Hindlimb muscle (tissue), 1 donor: ENCODE measurements around the gene TRIM9. TPM values are rescaled to one million over a fixed set of nuclear protein-coding genes. Genes with fewer than 3 reads are reported as not detected.
A peak's percentile ranks its signal among the peaks of the same experiment; 100 is the strongest.

Source experiments
- DNase-seq: peaks from one replicate; pipeline ENCODE4 v3.0.0-alpha.2; 2013
- polyA plus RNA-seq: library from polyadenylated mRNA; unstranded; fragments of 120-200 nt; gene quantifications from one replicate; pipeline ENCODE4 v1.2.1, GENCODE V29; 2013; ENCODE audit not compliant: insufficient read length

Gene TRIM9
- 2.0 TPM for polyA plus RNA-seq

GRCh38 chr14:51094901-51095853 is at the start of gene TRIM9:
Gene TRIM9 (minus strand): TSS chr14:51095105. CDS start chr14:51094939, 166 bp downstream.
- DNase-seq, result peak; percentile 87

- DNase-seq, result no peak
Observed at GRCh38 chr14:51140856-51141255, 46.0 kb upstream of the TRIM9 start.

- DNase-seq, result no peak
Observed at GRCh38 chr14:51140338-51140737, 45.4 kb upstream of the TRIM9 start.

- DNase-seq, result no peak
Observed at GRCh38 chr14:51139121-51139681, 44.3 kb upstream of the TRIM9 start.

- DNase-seq, result no peak
Observed at GRCh38 chr14:51138404-51139103, 43.6 kb upstream of the TRIM9 start.

GRCh38 chr14:51131516-51131915 is 36.6 kb upstream of the TRIM9 start:
- no peak for DNase-seq

- DNase-seq, result no peak
Observed at GRCh38 chr14:51129130-51129529, 34.2 kb upstream of the TRIM9 start.

- DNase-seq, result no peak
Observed at GRCh38 chr14:51124029-51124428, 29.1 kb upstream of the TRIM9 start.

GRCh38 chr14:51121096-51121495 is 26.2 kb upstream of the TRIM9 start:
- no peak for DNase-seq

GRCh38 chr14:51119411-51120051 is 24.6 kb upstream of the TRIM9 start:
- no peak for DNase-seq

GRCh38 chr14:51118993-51119392 is 24.1 kb upstream of the TRIM9 start:
- DNase-seq, result no peak

GRCh38 chr14:51117593-51117992 is 22.7 kb upstream of the TRIM9 start:
- DNase-seq, result no peak

GRCh38 chr14:51116682-51117081 is 21.8 kb upstream of the TRIM9 start:
- DNase-seq, result no peak

- no peak for DNase-seq
Observed at GRCh38 chr14:51109651-51110050, 14.7 kb upstream of the TRIM9 start.

GRCh38 chr14:51107801-51108200 is 12.9 kb upstream of the TRIM9 start:
- DNase-seq, result no peak

GRCh38 chr14:51104467-51104866 is 9.6 kb upstream of the TRIM9 start:
- no peak for DNase-seq

- DNase-seq, result no peak
Observed at GRCh38 chr14:51097287-51097686, 2.4 kb upstream of the TRIM9 start.

GRCh38 chr14:51096870-51097269 is 2.0 kb upstream of the TRIM9 start:
- no peak for DNase-seq

- DNase-seq, result no peak
Observed at GRCh38 chr14:51095854-51096823, 1.2 kb upstream of the TRIM9 start.

- no peak for DNase-seq
Observed at GRCh38 chr14:51094282-51094821, 553 bp downstream of the TRIM9 start.
